Esophagus squamous epithelium (tissue), 5 donors: ENCODE data around the gene MAML3. TPM values are rescaled to one million over a fixed set of nuclear protein-coding genes. Genes with fewer than 3 reads are reported as not detected.

Experiments used
- DNase-seq: peaks from one replicate; lab custom pipeline; 2025; lab: John Stamatoyannopoulos, UW
- H3K27ac ChIP-seq, 4 donors: fragments of 200-600 bp; sonication (generic); one replicate each; pipeline ENCODE4 v1.5.1; 2016 to 2019; ENCODE audit warnings: mild to moderate bottlenecking in 1 of 4
- H3K27me3 ChIP-seq, 4 donors: fragments of 200-600 bp; sonication (generic); 1 replicate in 3 of 4; 2 replicates in 1 of 4; pipeline versions ENCODE4 v1.5.1 to v1.6.0; 2017 to 2021; ENCODE audit warnings: antibody characterized with exemption in 1 of 4
- H3K36me3 ChIP-seq, 3 donors: fragments of 200-600 bp; sonication (generic); one replicate each; pipeline ENCODE4 v1.5.1; 2016 to 2019
- H3K4me1 ChIP-seq, 3 donors: fragments of 200-600 bp; sonication (generic); one replicate each; pipeline ENCODE4 v1.5.1; 2017 to 2019
- H3K4me3 ChIP-seq, 4 donors: fragments of 200-600 bp; sonication (generic); 1 replicate in 3 of 4; 2 replicates in 1 of 4; pipeline ENCODE4 v1.5.1; 2016 to 2019; ENCODE audit warnings: mild to moderate bottlenecking in 2 of 4, moderate library complexity in 1 of 4
- H3K9me3 ChIP-seq, 3 donors: fragments of 200-600 bp; sonication (generic); one replicate each; pipeline ENCODE4 v1.5.1; 2016 to 2019
- CTCF ChIP-seq, 6 experiments: fragments of 450-650 bp in 4 of 6; fragments of 200-600 bp in 2 of 6; sonication (generic) in 2 of 6; IDR thresholded peaks; one replicate each; pipeline ENCODE4 v1.5.1; 2016 to 2019; ENCODE audit warnings: antibody characterized with exemption in 6 of 6, mild to moderate bottlenecking in 4 of 6, moderate library complexity in 4 of 6
- POLR2A ChIP-seq, 4 donors: fragments of 450-650 bp; IDR thresholded peaks; one replicate each; pipeline ENCODE4 v1.6.1; 2017; ENCODE audit warnings: antibody characterized with exemption in 4 of 4, mild to moderate bottlenecking in 4 of 4, moderate library complexity in 3 of 4
- WGBS, 2 donors: methylation state at CpG; one replicate each; pipeline ENCODE4 v1.1.5; 2018; 5-methylcytosine and 5-hydroxymethylcytosine counted together
- intact Hi-C: fragments of 100-400 bp; cut with DNase I; formaldehyde crosslinking; loops from one replicate; pipeline ENCODE4 v1.15.0; 2022
- total RNA-seq, 4 donors: library from RNA; depleted of rRNA; stranded (reverse); fragments of >200 nt; gene quantifications; one replicate each; pipeline ENCODE4 v1.1.0, GENCODE V29; 2016
- donor health status: DM: yes; HTN: yes; CAD: no.

Gene MAML3
- total RNA-seq, 4 donors from 2014 or later, result 6.9 to 14.2 (median 8.9) TPM

- Histone ChIP-seq H3K36me3 (no peaks in the 10 kb centered on the region), H3K4me1 (peaks cover 5 to 28% (median 11%) of the 10 kb centered on the region in 3 donors), H3K27me3 (no peaks in the 10 kb centered on the region), H3K9me3 (no peaks in the 10 kb centered on the region), H3K27ac (no peak overlapping the region), H3K4me3 (no peak overlapping the region)
- intact Hi-C loops, result no loop called here
- no peak for TF ChIP-seq POLR2A (IDR thresholded peaks at IDR 0.05)
- no peak for TF ChIP-seq CTCF (IDR thresholded peaks at IDR 0.05)
- no peak for DNase-seq
- WGBS, 2 donors, result 63 to 83% methylated on average over 4 of the region's 4 CpGs
Observed at GRCh38 chr4:139861471-139861870, 292.5 kb downstream of the MAML3 start.

GRCh38 chr4:139860435-139861024 lies 293.5 kb downstream of the MAML3 start:
- TF ChIP-seq POLR2A (IDR thresholded peaks at IDR 0.05) (no peak), CTCF (IDR thresholded peaks at IDR 0.05) (no peak)
- intact Hi-C loops, result no loop called here
- 84 to 92% methylated on average over 9 of the region's 9 CpGs for WGBS, 2 donors
- no peak for DNase-seq
- Histone ChIP-seq H3K4me3 (no peak overlapping the region), H3K36me3 (no peaks in the 10 kb centered on the region), H3K27me3 (no peaks in the 10 kb centered on the region), H3K27ac (no peak overlapping the region), H3K4me1 (peaks cover 0 to 29% (median 11%) of the 10 kb centered on the region in 3 donors), H3K9me3 (no peaks in the 10 kb centered on the region)

- Histone ChIP-seq H3K9me3 (no peaks in the 10 kb centered on the region), H3K36me3 (no peaks in the 10 kb centered on the region), H3K27ac (no peak overlapping the region), H3K27me3 (no peaks in the 10 kb centered on the region), H3K4me1 (peaks cover 0 to 29% (median 11%) of the 10 kb centered on the region in 3 donors), H3K4me3 (no peak overlapping the region)
- DNase-seq, result no peak
- TF ChIP-seq POLR2A (IDR thresholded peaks at IDR 0.05) (no peak), CTCF (IDR thresholded peaks at IDR 0.05) (no peak)
- 91 to 93% methylated on average over 29 of the region's 31 CpGs for WGBS, 2 donors
- intact Hi-C loops, result no loop called here
Observed at GRCh38 chr4:139859876-139860275, 294.1 kb downstream of the MAML3 start.

- Histone ChIP-seq H3K27ac (no peak overlapping the region), H3K4me1 (peaks cover 0 to 21% (median 7%) of the 10 kb centered on the region in 3 donors), H3K27me3 (no peaks in the 10 kb centered on the region), H3K9me3 (no peaks in the 10 kb centered on the region), H3K4me3 (no peak overlapping the region), H3K36me3 (no peaks in the 10 kb centered on the region)
- 74 to 89% methylated on average over 5 of the region's 8 CpGs for WGBS, 2 donors
- TF ChIP-seq CTCF (IDR thresholded peaks at IDR 0.05) (no peak), POLR2A (IDR thresholded peaks at IDR 0.05) (no peak)
- intact Hi-C loops, result no loop called here
- DNase-seq, result no peak
Observed at GRCh38 chr4:139858436-139859205, 295.4 kb downstream of the MAML3 start.

DNA sequence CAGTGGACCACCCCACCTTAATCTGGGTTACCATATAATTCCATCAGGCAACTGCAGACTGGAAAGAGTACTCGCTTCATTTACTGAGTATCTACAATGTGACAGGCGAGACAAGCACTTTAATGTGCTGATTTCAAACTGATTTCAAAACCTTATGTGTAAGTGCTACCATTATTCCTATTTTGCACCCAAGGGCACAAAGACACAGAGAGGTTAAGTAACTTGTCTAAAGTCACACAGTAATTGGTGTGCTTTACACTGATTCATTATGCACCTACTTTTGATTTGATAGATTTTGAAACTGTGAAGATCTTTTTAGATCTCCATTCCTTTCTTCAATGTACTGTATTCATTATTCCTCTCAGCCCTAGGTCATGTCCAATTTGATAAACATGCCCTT lies 296.0 kb downstream of the MAML3 start:
- no peak overlapping the region for H3K27ac ChIP-seq
- TF ChIP-seq POLR2A (IDR thresholded peaks at IDR 0.05), result no peak
- no peak for TF ChIP-seq CTCF (IDR thresholded peaks at IDR 0.05)
- H3K4me3 ChIP-seq, result no peak overlapping the region
- 41 to 63% methylated on average over 2 of the region's 2 CpGs for WGBS, 2 donors
- peaks cover 0 to 20% (median 7%) of the 10 kb centered on the region in 3 donors for H3K4me1 ChIP-seq
- DNase-seq, result no peak
- intact Hi-C loops, result no loop called here
- no peaks in the 10 kb centered on the region for H3K36me3 ChIP-seq
- no peaks in the 10 kb centered on the region for H3K27me3 ChIP-seq
- no peaks in the 10 kb centered on the region for H3K9me3 ChIP-seq
